Hepatocyte (in vitro differentiated cells): Measurements from ENCODE around the gene PDE1C. TPM values are rescaled to one million over a fixed set of nuclear protein-coding genes. Genes with fewer than 3 reads are reported as not detected.

ENCODE experiments used
- DNase-seq: peaks from one replicate; pipeline ENCODE4 v3.0.0-alpha.2; 2016; ENCODE audit warnings: low spot score
- H2AFZ ChIP-seq: fragments of 200-600 bp; sonication (generic); 2 replicates; pipeline ENCODE4 v1.6.0; 2016; ENCODE audit warnings: antibody characterized with exemption, mild to moderate bottlenecking
- H3K27ac ChIP-seq: fragments of 200-600 bp; sonication (generic); 2 replicates; pipeline ENCODE4 v1.5.1; 2016; ENCODE audit warnings: mild to moderate bottlenecking
- H3K27me3 ChIP-seq: fragments of 200-600 bp; sonication (generic); 2 replicates; pipeline ENCODE4 v1.6.1; 2016
- H3K36me3 ChIP-seq: fragments of 200-600 bp; sonication (generic); replicated peaks from 2 replicates; pipeline ENCODE4 v1.5.1; 2016; ENCODE audit warnings: low read depth; ENCODE audit not compliant: insufficient read depth
- H3K4me1 ChIP-seq: fragments of 200-600 bp; sonication (generic); 2 replicates; pipeline ENCODE4 v1.5.1; 2016; ENCODE audit warnings: mild to moderate bottlenecking, moderate library complexity; ENCODE audit not compliant: insufficient read depth
- H3K4me2 ChIP-seq: fragments of 200-600 bp; sonication (generic); 2 replicates; pipeline ENCODE4 v1.6.0; 2016
- H3K4me3 ChIP-seq: fragments of 200-600 bp; sonication (generic); 2 replicates; pipeline ENCODE4 v1.5.1; 2016; ENCODE audit warnings: mild to moderate bottlenecking
- H3K79me2 ChIP-seq: fragments of 200-600 bp; sonication (generic); 2 replicates; pipeline ENCODE4 v1.6.0; 2017; ENCODE audit warnings: mild to moderate bottlenecking
- H3K9me2 ChIP-seq: fragments of 200-600 bp; sonication (generic); replicated peaks from 2 replicates; pipeline ENCODE4 v1.6.0; 2017; ENCODE audit warnings: mild to moderate bottlenecking; ENCODE audit not compliant: insufficient read depth
- H3K9me3 ChIP-seq: fragments of 200-600 bp; sonication (generic); 2 replicates; pipeline ENCODE4 v1.5.1; 2016; ENCODE audit warnings: low read depth, mild to moderate bottlenecking
- H4K20me1 ChIP-seq: fragments of 200-600 bp; sonication (generic); 2 replicates; pipeline ENCODE4 v1.6.0; 2016; ENCODE audit warnings: mild to moderate bottlenecking; ENCODE audit not compliant: insufficient read depth, poor library complexity, severe bottlenecking
- EZH2 ChIP-seq: fragments of 200-600 bp; sonication (generic); IDR thresholded peaks from 2 replicates; pipeline ENCODE4 v1.6.1; 2016; ENCODE audit warnings: antibody characterized with exemption, mild to moderate bottlenecking, borderline replicate concordance
- EZH2phosphoT487 ChIP-seq: fragments of 200-600 bp; sonication (generic); IDR thresholded peaks from one replicate; pipeline ENCODE4 v1.6.1; 2018; ENCODE audit warnings: antibody characterized with exemption, mild to moderate bottlenecking, low read depth, moderate library complexity; ENCODE audit not compliant: unreplicated experiment, severe bottlenecking
- WGBS: methylation state at CpG from one replicate; pipeline ENCODE4 v1.1.6; 2016; ENCODE audit warnings: low lambda C conversion rate; ENCODE audit errors: missing lambda C conversion rate; 5-methylcytosine and 5-hydroxymethylcytosine counted together
- polyA plus RNA-seq: library from polyadenylated mRNA; unstranded; fragments of >200 nt; fragmentation: Nextera tagmentation; extraction: Ambion mirVana; gene quantifications from 2 replicates; pipeline ENCODE4 v1.2.1, GENCODE V29; 2016
- total RNA-seq: library from RNA; depleted of rRNA; stranded (reverse); fragments of >200 nt; gene quantifications from 2 replicates; pipeline ENCODE4 v1.2.3, GENCODE V29; 2014
- TF ChIP-seq, protein P1 (sequence below): fragments of 200-600 bp; sonication (generic); IDR thresholded peaks from 2 replicates; pipeline ENCODE4 v1.5.1; 2016; ENCODE audit warnings: antibody characterized with exemption, mild to moderate bottlenecking; ENCODE audit not compliant: poor library complexity

The PDE1C gene
- total and polyA plus RNA-seq, 2 experiments from 2014 or later = 1.8 to 5.0 TPM

DNA sequence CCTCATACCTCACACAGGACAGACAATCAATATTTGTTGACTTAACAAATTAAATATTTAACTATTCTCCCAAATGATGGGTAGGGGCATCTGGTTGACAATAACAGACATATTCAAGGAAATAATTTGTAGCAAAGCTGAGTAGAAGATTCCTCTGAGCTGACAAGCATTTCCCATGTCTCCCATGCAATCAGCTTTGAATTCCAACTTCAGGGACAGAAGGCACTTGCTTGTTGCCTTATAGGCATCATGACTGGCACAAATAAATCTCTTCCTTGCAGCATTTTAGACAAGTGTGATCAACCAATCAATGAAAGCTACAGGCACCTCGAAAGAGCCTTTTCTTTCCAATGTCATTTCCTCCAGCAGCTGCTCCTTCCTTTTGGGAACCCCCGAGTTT is 146.0 kb downstream of the PDE1C start:
- no peak overlapping the region for H2AFZ ChIP-seq
- H3K79me2 ChIP-seq = no peaks in the 10 kb centered on the region
- H3K4me1 ChIP-seq = peaks cover 4% of the 10 kb centered on the region
- no peak overlapping the region for H3K27ac ChIP-seq
- no peaks in the 10 kb centered on the region for H3K9me2 ChIP-seq
- DNase-seq = no peak
- 93% methylated on average over 2 of the region's 2 CpGs for WGBS
- TF ChIP-seq EZH2 (no peak), EZH2phosphoT487 (no peak)
- TF ChIP-seq, protein P1, sequence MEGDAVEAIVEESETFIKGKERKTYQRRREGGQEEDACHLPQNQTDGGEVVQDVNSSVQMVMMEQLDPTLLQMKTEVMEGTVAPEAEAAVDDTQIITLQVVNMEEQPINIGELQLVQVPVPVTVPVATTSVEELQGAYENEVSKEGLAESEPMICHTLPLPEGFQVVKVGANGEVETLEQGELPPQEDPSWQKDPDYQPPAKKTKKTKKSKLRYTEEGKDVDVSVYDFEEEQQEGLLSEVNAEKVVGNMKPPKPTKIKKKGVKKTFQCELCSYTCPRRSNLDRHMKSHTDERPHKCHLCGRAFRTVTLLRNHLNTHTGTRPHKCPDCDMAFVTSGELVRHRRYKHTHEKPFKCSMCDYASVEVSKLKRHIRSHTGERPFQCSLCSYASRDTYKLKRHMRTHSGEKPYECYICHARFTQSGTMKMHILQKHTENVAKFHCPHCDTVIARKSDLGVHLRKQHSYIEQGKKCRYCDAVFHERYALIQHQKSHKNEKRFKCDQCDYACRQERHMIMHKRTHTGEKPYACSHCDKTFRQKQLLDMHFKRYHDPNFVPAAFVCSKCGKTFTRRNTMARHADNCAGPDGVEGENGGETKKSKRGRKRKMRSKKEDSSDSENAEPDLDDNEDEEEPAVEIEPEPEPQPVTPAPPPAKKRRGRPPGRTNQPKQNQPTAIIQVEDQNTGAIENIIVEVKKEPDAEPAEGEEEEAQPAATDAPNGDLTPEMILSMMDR = no peak
- no peaks in the 10 kb centered on the region for H4K20me1 ChIP-seq
- H3K36me3 ChIP-seq = no peaks in the 10 kb centered on the region
- no peak overlapping the region for H3K4me2 ChIP-seq
- no peaks in the 10 kb centered on the region for H3K9me3 ChIP-seq
- no peak overlapping the region for H3K4me3 ChIP-seq
- H3K27me3 ChIP-seq = no peaks in the 10 kb centered on the region

DNA sequence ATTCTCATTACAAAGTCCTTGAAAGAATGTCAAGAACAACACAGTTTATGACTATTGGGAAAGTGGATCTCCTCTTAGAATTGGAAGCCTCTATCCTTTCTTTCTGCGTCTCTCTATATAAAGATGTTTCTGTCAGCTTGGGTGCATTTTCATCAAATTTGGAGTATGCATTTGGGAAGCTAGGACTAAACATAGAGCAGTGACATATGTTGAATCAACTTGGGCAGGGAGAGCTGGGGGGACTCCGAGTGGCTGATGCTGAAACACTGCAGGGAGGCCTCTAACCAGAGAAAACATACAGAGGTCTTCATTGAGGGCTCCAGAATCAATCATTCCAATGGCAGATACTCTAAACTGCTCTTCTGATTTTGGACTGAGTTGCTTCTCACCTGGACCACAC is 147.4 kb downstream of the PDE1C start:
- H4K20me1 ChIP-seq = no peaks in the 10 kb centered on the region
- no peak overlapping the region for H3K4me3 ChIP-seq
- no peak for TF ChIP-seq EZH2
- TF ChIP-seq EZH2phosphoT487 = no peak
- TF ChIP-seq, protein P1 = no peak
- peaks cover 4% of the 10 kb centered on the region for H3K4me1 ChIP-seq
- WGBS = 84% methylated on average over 2 of the region's 2 CpGs
- no peak overlapping the region for H2AFZ ChIP-seq
- DNase-seq = no peak
- H3K27me3 ChIP-seq = no peaks in the 10 kb centered on the region
- no peaks in the 10 kb centered on the region for H3K9me3 ChIP-seq
- no peak overlapping the region for H3K27ac ChIP-seq
- no peak overlapping the region for H3K4me2 ChIP-seq
- no peaks in the 10 kb centered on the region for H3K36me3 ChIP-seq
- no peaks in the 10 kb centered on the region for H3K79me2 ChIP-seq
- H3K9me2 ChIP-seq = no peaks in the 10 kb centered on the region

DNA sequence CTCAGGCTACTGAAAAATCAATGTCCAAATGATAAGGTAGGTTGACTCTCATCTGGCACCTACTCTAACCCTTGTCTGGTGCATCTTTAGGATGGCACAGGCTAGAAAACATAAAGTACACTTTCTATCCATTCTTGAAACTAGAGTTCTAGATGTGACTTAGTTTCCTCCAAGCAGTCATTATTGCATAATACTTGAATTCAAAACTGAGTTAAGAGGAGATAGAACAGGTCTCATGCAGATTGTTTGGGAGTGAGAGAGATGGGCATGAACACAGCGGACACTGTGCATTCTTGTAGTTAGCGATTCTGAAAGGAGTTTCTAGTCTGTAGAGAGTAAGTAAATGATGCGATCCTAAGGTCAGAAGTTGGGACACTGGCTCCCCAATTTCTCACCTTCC is 149.2 kb downstream of the PDE1C start:
- no peaks in the 10 kb centered on the region for H3K9me2 ChIP-seq
- no peaks in the 10 kb centered on the region for H3K9me3 ChIP-seq
- no peaks in the 10 kb centered on the region for H3K27me3 ChIP-seq
- DNase-seq = no peak
- H3K27ac ChIP-seq = no peak overlapping the region
- H3K4me2 ChIP-seq = no peak overlapping the region
- no peaks in the 10 kb centered on the region for H3K79me2 ChIP-seq
- 91% methylated on average over 3 of the region's 3 CpGs for WGBS
- no peak overlapping the region for H2AFZ ChIP-seq
- TF ChIP-seq EZH2phosphoT487 = no peak
- TF ChIP-seq, protein P1 = no peak
- no peak for TF ChIP-seq EZH2
- H4K20me1 ChIP-seq = no peaks in the 10 kb centered on the region
- no peak overlapping the region for H3K4me3 ChIP-seq
- peaks cover 4% of the 10 kb centered on the region for H3K4me1 ChIP-seq
- H3K36me3 ChIP-seq = no peaks in the 10 kb centered on the region
